G401.6 (cell line): ENCODE data around the gene STX4.

ENCODE experiments used
- FAIRE-seq: peaks from 2 replicates; lab custom pipeline; 2012; peaks lifted over from hg19 to GRCh38; lab: Jason Lieb, UNC

The STX4 gene, protein sequence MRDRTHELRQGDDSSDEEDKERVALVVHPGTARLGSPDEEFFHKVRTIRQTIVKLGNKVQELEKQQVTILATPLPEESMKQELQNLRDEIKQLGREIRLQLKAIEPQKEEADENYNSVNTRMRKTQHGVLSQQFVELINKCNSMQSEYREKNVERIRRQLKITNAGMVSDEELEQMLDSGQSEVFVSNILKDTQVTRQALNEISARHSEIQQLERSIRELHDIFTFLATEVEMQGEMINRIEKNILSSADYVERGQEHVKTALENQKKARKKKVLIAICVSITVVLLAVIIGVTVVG

DNA sequence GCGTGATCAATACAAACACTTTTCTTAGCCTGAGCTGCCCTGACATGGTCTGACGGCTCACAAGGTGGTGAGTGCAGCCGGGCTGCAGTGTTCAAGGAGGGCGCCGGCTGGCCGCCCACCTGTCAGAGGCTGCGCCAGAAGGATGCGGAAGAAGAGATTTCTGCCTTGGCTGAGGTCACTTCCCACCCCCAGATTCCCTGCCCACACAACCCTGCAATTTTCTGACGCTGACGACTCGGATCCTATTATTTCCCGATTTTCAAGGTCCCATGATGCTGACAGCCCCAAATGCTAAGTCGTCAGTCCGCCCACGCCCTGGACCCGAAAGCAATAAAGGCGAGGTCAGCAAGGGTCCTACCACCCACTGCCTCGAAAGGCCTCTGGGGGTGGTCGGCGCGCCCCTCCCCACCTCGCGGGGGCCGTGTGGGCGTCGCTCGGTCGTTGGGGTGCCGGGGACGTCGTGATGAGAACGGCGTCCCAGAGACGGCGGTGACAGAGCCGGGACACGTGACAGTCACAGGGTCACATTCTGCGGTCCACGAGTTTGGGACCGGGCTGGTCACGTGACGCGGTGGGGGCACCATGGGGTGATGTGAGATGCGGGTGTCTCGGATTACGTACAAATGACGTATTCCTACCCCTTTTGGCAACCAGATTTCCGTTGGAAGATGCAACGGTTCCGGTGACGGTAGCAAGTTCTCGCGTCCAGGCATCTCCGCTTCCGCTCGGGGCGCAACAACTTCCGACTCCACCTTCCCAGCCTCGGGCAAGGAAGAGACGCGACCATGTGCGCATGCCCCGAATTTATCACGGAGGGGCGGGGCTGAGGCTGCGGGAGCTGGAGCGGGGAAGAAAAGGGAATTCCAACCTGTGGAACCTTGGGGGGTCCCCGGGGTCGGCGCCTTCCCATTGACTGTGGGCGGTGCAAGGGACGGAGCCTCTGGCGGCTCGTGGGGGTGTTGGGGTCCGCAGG is at the start of gene STX4:
STX4 (plus strand) TSS at position 823 of the 973 bp plus-strand sequence. CDS start 248 bp downstream, outside the sequence.
- FAIRE-seq: peak; percentile 98

DNA sequence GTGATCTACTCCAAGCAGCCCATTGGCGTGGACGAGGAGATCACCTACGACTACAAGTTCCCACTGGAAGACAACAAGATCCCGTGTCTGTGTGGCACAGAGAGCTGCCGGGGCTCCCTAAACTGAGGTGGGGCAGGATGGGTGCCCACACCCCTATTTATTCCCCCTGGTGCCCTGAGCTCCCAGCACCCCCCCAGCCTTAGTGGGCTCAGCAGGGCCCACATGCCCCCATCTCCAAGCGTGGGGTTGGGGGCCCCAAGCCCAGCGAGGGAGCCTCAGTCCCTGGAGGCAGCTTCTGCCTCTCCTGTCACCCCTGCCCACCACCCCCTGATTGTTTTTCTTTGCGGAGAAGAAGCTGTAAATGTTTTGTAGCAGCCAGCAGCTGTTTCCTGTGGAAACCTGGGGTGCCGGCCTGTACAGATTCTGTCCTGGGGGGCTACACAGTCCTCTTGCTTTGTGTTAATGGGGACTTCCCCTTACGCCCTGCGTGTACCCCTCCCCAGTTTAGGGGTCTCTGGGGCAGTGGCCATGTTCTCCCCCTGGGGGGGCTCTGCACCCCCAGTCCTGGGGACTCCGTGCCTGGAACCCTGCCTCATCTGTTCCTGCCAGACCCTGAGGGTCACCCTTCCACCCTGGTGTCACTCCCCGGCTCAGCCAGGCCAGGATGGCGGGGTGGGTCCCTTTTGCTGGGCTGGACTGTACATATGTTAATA is 49.3 kb upstream of the STX4 start:
- FAIRE-seq: no peak

DNA sequence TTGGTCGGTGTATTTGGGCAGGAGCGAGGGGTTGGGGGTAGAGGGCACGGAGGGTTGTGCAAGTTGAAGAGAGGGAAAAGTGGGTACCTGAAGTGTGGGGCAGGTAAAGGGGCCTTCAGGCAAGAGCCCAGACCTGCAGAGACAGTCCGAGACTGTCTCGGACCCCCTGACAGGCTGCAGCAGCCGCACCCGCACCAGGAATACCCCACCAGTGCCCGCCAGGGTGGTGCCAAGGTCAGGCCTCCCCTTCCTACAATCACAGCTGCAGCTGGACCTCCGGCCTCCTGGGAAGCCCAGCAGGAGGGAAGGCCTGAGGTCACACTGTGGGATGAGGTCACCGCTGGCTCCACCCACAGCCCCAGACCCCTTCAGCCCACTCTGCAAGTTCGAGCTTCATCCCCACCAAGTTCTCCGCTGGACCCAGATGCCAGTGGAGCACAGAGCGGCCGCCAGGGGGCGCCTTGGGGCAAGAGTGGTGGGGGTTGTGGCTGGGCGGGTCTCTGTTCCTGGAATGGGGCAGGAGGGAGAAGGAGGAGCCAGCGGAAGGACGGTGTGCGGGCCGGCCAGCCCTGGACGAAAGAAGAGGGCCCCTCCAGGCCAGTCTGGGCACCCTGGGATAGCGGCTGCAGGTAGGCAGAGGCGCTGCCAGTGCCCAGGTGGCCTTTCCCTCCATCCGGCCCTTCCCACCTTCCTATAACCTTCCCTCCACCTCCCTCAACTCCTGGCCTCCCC is 48.5 kb upstream of the STX4 start, which contains the start of gene HSD3B7:
HSD3B7 (plus strand) TSS at position 539 of the 732 bp plus-strand sequence. CDS start 452 bp downstream, outside the sequence.
- FAIRE-seq: peak; percentile 83

DNA sequence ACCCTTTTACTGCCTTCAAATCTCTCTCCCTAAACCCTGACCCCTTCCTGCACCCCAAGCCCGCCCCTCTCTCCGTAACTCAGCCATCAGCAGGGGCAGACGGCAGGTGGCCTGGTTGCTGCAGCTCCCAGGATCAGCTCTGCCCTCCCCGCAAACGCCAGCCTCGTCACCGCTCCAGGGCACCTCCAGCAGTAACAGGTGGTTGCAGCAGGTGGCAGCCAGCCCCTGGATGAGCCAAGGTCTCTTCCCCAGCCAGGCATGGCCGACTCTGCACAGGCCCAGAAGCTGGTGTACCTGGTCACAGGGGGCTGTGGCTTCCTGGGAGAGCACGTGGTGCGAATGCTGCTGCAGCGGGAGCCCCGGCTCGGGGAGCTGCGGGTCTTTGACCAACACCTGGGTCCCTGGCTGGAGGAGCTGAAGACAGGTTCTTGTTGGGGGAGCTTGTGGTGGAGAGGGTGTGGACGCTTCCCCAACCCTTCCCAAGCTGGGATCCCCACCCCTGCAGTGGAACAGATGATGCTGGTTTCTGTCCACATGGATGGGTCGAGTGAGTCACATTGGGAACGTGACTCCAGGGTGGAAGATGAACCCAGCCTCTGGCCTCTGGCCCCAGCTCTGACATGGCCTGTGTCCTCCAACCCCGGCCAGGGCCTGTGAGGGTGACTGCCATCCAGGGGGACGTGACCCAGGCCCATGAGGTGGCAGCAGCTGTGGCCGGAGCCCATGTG is 47.8 kb upstream of the STX4 start:
- no peak for FAIRE-seq

DNA sequence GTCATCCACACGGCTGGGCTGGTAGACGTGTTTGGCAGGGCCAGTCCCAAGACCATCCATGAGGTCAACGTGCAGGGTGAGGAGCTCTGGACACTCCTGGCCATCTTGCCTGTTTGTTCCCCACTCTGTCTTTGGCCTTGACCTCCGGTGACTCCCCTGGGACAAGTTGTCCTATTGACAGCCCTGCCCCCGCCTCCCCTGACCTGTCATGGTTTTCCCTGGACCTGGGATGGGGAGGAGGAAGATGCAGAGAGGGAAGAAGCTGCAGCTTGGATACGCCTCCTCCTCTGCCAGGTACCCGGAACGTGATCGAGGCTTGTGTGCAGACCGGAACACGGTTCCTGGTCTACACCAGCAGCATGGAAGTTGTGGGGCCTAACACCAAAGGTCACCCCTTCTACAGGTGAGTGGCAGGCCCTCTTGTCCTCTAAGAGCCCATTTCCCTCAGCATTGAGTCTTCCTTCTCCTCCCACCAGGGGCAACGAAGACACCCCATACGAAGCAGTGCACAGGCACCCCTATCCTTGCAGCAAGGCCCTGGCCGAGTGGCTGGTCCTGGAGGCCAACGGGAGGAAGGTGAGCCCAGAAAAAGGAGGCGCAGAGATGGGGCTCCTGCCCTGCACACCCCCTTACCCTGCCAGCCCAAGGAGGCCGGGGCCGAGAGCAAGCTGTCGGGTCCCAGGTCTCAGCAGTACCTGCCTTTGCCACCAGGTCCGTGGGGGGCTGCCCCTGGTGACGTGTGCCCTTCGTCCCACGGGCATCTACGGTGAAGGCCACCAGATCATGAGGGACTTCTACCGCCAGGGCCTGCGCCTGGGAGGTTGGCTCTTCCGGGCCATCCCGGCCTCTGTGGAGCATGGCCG is 47.0 kb upstream of the STX4 start:
- FAIRE-seq: no peak

DNA sequence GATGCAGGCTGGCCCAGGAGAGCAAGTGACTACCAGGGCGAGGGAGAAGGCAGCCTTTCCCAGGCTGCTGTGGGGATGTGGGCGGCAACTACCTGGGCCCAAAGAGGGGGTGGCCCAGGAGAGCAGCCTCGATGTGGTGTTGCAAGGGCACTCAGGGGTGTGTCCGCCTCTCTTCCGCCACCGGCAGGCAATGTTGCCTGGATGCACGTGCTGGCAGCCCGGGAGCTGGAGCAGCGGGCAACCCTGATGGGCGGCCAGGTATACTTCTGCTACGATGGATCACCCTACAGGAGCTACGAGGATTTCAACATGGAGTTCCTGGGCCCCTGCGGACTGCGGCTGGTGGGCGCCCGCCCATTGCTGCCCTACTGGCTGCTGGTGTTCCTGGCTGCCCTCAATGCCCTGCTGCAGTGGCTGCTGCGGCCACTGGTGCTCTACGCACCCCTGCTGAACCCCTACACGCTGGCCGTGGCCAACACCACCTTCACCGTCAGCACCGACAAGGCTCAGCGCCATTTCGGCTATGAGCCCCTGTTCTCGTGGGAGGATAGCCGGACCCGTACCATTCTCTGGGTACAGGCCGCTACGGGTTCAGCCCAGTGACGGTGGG is 45.7 kb upstream of the STX4 start:
- no peak for FAIRE-seq

DNA sequence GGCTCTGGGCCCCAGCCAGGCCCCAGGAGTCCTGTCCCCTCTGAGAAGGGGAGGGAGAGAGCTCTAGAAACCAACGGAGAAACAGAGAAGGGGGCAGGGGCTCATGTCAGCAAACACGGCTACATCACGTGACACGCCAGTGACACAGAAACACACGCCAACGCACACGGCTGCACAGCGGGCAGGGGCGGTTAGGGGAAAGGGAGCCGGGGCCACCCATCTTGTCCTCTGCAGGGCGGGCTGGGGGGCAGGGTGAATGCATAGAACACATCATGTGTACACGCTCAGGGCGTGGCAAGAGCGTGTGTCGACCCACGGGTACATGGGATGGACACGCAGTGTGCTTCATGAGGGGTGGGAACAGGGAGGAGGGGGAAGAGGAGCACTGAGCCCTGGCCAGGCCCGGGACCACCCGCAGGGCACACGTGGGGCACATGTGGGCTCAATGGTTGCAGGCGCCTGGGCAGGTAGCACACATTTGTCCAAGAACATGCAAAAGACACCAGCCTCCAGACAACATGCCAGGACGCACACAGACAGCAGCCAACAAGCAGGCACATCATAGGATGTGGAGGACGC is 43.8 kb upstream of the STX4 start:
- FAIRE-seq: no peak

DNA sequence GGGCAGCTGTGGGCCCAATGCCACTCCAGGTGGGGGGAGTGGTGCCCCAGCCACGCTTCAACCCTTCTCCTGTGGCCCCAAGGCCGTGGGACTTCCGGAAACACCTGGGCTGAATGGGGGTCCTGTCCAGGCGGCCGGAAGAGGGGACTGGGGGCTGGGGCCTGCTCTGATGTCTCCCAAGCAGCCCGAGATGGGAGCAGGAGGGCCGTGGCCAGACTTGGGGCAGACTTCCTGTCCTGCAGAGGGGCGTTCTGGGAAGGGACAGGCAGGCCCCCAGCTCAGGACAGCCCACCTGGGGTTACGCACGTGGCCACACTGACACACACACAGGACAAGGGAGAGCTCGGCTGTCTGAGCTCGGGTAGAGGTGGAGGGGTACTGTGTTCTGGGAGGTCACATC is 43.3 kb upstream of the STX4 start:
- FAIRE-seq: no peak

DNA sequence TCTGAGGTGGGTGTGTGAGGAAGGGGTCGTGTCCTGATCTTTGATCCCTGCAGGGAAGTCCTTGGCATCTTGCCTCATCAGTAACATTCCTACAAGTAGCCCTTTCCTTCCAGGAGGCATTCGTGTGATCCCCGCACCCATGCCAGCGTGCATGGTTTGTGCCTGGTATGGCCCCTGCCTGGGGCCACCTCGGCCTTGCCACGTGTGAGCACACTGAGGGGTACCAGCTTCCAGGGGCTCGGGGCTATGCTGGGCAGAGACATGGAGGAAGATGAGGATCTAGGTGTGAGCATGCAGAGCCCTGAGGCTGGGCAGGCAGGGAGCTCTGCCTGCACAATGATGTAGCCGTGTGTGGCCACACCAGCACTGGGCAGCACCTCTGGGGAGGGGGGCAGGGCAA is 42.3 kb upstream of the STX4 start:
- no peak for FAIRE-seq

DNA sequence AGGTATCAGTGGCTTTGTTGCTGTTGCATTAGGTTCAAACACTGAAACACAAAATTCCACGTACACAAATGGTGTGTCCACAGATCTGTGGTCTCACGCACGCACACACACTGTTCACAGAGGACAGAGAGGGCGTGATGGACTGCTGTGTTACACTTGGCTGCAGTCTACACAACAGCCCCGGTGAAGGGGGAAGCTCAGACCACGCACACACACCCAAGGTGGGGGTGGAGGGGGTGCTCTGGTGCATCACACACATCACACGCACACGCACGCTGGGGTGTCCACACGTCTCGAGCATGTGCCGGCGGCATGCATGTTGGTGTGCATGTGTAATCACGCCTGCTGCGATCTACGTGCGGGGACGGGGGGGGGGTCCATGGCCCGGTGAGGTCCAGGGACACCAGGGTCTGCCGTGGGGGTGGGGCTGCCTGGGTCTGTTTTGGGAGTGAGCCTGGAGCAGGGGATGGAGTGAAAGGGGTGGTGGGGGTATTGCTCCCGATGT is 41.0 kb upstream of the STX4 start:
- no peak for FAIRE-seq

DNA sequence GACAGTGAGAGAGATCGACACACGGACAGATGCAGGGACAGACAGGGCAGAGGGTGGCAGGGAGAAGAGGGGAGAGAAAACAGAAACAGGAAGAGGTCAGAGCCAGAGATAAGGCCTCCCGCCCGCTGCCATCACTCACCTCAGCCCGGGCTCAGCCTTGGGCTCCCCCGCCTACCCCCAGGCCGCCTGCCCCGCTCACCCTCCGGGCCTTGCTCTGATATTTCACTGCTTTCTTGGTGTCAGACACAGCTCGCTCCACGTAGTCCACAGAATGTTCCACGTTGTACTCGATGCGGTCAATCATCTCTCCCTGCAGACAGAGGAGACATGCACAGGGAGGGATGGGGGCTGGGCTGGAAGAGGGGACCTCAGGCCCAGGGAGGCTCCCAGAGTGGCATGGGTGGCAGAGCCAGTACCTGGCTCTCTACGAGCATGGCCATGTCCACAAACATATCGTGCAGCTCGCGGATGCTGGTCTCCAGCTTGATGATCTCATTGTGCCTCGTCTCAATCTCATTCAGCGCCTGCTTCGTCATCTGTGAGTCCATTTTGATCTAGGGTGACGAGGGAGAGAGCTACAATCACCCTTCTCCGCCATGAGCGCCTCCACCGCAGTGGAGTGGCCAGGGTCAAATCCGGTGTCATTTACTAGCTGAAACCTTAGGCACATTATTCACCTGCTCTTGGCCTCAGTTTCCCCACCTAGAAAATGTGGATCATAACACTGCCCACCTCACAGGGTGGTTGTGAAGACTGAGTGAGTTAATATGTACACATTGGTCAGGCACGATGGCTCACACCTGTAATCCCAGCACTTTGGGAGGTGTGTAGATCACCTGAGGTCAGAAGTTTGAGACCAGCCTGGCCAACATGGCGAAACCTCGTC is 40.2 kb upstream of the STX4 start:
- FAIRE-seq: no peak

DNA sequence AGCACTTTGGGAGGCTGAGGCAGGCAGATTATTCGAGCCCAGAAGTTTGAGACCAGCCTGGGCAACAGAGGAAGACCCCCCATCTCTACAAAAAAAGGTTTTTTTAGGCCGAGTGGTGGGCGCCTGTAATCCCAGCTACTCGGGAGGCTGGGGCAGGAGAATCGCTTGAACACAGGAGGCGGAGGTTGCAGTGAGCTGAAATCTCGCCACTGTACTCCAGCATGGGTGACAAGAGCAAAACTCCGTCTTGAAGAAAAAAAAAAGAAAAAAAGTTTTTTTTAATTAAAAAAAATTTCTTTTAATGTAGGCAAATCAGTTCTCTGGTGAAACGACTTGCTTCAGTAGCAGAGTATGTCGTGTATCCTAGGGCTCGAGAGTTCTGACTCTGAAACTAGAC is 37.4 kb upstream of the STX4 start:
- FAIRE-seq: no peak

DNA sequence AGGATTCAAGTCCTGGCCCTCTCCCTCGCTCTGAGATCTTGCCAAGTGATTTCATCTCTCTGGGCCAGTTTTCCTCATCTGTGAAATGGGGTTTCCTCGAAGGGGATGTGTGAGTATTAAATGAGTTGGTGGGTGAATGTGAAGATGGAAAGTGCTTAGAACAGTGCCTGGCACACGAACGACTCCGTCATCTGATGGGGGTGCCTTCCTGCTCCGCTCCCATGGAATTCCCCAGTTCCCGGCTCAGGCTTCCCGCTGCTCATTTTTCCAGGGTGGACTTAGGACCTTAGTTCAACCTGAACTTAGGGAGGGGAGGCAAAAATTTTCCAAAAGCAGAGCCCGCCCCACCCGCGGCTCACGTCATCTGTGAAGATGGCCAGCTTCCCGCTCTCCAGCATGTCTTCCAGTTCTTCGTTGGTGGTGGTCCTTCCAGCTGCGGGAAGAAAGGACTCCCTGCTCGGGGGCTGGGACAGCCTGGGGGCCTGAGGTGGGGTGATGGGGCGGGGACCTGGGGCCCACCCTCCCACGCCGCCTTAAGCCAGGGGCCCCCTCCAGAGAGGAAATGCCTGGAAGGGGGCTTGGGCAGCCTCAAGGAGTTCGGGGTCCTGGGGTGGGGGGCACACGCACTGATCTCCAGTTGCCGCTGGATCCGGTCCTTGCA is 36.9 kb upstream of the STX4 start:
- FAIRE-seq: no peak

DNA sequence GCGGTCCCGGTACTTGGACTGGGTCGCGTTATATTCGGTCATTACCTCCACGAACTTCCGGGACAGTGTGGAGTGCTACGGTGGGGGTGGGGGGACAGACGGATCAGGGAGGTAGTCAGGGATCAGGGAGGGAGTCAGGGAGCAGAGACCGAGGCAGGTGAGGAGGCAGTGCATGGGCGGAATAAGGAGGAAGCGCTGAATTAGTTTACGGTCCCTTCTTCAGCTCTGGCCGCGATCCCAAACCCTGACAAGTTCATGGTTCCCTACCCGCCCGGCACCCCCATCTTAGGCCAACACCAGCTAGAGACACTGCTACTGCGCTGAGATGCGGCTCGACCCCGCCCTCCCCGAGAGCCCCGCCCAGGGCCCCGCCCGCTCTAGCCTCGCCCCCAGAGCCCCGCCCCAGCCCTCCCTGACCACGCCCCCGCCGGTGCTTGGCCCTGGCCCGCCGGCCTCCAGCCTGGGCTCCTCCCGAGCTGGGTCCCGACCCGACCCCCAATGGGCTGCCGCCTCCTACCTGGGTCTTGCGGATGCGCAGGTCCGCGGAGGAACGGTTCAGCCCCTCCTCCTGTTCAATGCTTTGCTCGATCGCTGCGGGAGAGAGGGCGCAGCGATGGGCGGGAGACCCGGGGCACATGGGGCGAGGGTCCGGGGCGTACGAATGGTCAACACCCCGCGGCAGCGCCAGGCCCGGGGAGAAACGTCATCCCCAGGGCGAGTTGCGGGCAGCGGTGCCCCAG is 36.2 kb upstream of the STX4 start:
- FAIRE-seq: no peak

DNA sequence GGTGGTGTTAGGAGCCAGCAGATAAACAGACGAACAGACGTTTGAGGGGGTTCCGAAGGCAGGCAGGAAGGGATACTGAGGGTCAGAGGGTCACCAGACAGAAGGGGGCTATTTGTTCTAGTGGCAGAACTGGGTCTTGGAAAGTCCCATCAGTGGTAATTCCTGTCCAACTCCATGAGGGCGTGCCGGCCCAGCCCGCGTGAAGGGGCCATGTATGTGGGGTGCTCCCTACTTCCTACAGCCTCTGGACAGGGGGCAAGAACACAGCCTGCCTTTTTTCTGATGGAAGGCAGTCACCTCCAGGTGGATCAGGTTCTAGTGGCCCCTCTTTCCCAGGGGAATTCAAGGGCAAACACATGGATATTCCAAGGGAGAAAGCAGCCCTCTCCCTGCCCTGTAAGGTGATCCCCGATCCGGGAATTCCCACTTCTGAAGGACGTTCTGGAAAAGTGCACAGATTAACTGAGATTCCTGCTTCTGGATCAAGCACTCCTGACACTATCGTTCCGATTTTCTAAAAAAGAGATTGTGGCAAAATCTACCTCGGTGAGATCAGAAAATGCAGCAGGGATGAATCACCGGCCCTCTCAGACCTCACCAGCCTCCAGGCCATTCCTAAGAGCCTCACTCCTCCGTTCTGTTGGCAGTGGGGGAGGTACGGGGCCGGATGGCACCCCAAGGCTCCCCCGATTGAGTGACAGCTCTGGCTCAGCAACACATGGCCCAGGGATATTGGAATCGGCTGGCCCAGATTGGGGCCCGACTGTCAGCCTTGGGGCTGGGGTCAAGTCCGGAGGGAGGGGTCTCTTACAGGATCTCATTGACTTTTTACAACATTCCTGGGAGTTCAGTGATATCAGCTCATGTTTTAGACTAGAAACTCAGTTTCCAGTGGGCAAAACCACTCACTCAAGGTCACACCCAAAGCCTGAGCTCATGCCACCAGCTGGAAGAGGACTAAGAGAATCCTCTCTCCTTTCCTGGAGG is 35.3 kb upstream of the STX4 start:
- FAIRE-seq: peak; percentile 93
